Stimulated activated CD4-positive, alpha-beta T cell treated with anti-CD3 and anti-CD28 coated beads, Interleukin-4, amount 100 ng/mL, for 1 hour (primary cell): ENCODE measurements around the gene ZNF622.

Source experiments
- DNase-seq: peaks from one replicate; pipeline ENCODE4 v3.0.0-alpha.2; 2020

Gene ZNF622

GRCh38 chr5:16465544-16466432 lies at the start of gene ZNF622:
TSS of gene ZNF622 (minus strand) at chr5:16465800. CDS start at chr5:16465665, 135 bp downstream.
- DNase-seq = peak; percentile 87

GRCh38 chr5:16510098-16510497 lies 44.5 kb upstream of the ZNF622 start:
- DNase-seq = no peak

- DNase-seq = no peak
Observed at GRCh38 chr5:16508730-16509531, 43.3 kb upstream of the ZNF622 start.

- DNase-seq = no peak
Observed at GRCh38 chr5:16507716-16508115, 42.1 kb upstream of the ZNF622 start.

GRCh38 chr5:16505904-16506303 lies 40.3 kb upstream of the ZNF622 start:
- DNase-seq = no peak

GRCh38 chr5:16505140-16505891 lies 39.7 kb upstream of the ZNF622 start:
- DNase-seq = no peak

GRCh38 chr5:16504571-16504970 lies 39.0 kb upstream of the ZNF622 start:
- no peak for DNase-seq

GRCh38 chr5:16502866-16503265 lies 37.3 kb upstream of the ZNF622 start:
- DNase-seq = no peak

- DNase-seq = no peak
Observed at GRCh38 chr5:16500024-16500423, 34.4 kb upstream of the ZNF622 start.

GRCh38 chr5:16497546-16497945 lies 31.9 kb upstream of the ZNF622 start:
- no peak for DNase-seq

GRCh38 chr5:16493261-16493660 lies 27.7 kb upstream of the ZNF622 start:
- no peak for DNase-seq

GRCh38 chr5:16492398-16493140 lies 27.0 kb upstream of the ZNF622 start:
- no peak for DNase-seq

- no peak for DNase-seq
Observed at GRCh38 chr5:16490911-16491310, 25.3 kb upstream of the ZNF622 start.

- no peak for DNase-seq
Observed at GRCh38 chr5:16489322-16489791, 23.8 kb upstream of the ZNF622 start.

GRCh38 chr5:16487456-16487855 lies 21.9 kb upstream of the ZNF622 start:
- no peak for DNase-seq

- DNase-seq = no peak
Observed at GRCh38 chr5:16486711-16487111, 21.1 kb upstream of the ZNF622 start.

- DNase-seq = no peak
Observed at GRCh38 chr5:16485656-16486055, 20.1 kb upstream of the ZNF622 start.

GRCh38 chr5:16484081-16484480 lies 18.5 kb upstream of the ZNF622 start:
- DNase-seq = no peak

- DNase-seq = no peak
Observed at GRCh38 chr5:16483361-16483760, 17.8 kb upstream of the ZNF622 start.

- DNase-seq = no peak
Observed at GRCh38 chr5:16482891-16483290, 17.3 kb upstream of the ZNF622 start.

GRCh38 chr5:16480821-16481538 lies 15.4 kb upstream of the ZNF622 start:
- DNase-seq = no peak

- DNase-seq = no peak
Observed at GRCh38 chr5:16480144-16480543, 14.5 kb upstream of the ZNF622 start.
